Measurements from ENCODE around the gene DNAJB12. TPM values are rescaled to one million over a fixed set of nuclear protein-coding genes. Genes with fewer than 3 reads are reported as not detected.

DNAJB12 gene
- total and polyA plus RNA-seq, 10 of the 15 experiments (the other 5 are each of a cell fraction or from before 2014, with no cell fraction given) = 4.6 to 31.6 (median 18.8) TPM

DNA sequence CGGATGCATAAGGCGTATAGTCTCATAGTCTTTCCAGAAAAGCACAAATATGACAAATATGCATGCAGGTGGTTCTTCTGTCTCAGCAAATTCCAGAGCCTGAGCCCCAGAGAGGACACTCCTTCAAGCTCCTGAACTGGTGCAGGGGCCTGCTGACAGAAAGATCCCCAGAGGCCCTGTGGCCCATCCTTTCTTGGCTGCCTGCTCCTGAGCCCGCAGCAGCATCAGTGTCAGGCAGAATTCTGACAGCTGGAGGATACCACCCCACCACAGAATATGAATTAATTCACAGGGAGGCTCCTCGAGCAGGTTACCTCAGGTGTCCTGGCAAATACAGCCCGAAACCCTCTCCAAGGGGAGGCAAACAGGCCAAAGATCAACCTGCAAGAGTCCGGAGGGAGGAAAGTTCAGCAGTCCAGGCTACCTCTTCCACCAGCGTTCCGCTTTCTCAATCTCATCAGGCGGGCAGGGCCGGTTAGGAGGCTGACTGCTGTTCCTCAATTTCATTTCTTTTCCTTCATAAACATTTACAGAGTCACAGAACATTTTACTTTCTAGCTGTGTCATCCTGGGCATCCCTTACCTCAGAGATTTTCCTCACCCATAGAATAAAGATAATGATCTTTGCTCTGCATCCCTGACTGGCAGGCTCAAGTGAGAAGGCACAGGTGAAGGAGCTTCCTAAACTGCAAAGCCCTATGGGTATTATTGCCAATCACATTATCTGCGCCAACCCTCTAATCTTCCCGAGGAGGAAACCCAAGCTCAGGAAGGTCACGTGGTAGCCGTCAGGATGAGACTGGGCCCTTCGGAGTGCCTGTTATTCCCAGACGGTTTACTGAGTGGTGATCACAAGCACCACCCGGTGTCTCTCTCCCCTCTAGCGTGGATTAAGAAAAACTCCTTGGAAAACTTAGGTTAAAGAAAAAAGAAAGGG lies 1.4 kb downstream of the DNAJB12 start:
- TF ChIP-seq, protein P1, sequence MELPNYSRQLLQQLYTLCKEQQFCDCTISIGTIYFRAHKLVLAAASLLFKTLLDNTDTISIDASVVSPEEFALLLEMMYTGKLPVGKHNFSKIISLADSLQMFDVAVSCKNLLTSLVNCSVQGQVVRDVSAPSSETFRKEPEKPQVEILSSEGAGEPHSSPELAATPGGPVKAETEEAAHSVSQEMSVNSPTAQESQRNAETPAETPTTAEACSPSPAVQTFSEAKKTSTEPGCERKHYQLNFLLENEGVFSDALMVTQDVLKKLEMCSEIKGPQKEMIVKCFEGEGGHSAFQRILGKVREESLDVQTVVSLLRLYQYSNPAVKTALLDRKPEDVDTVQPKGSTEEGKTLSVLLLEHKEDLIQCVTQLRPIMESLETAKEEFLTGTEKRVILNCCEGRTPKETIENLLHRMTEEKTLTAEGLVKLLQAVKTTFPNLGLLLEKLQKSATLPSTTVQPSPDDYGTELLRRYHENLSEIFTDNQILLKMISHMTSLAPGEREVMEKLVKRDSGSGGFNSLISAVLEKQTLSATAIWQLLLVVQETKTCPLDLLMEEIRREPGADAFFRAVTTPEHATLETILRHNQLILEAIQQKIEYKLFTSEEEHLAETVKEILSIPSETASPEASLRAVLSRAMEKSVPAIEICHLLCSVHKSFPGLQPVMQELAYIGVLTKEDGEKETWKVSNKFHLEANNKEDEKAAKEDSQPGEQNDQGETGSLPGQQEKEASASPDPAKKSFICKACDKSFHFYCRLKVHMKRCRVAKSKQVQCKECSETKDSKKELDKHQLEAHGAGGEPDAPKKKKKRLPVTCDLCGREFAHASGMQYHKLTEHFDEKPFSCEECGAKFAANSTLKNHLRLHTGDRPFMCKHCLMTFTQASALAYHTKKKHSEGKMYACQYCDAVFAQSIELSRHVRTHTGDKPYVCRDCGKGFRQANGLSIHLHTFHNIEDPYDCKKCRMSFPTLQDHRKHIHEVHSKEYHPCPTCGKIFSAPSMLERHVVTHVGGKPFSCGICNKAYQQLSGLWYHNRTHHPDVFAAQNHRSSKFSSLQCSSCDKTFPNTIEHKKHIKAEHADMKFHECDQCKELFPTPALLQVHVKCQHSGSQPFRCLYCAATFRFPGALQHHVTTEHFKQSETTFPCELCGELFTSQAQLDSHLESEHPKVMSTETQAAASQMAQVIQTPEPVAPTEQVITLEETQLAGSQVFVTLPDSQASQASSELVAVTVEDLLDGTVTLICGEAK (IDR thresholded peaks at IDR 0.05; ENCODE audit: borderline replicate concordance) = no peak
- TF ChIP-seq NR2F1 (conservative IDR thresholded peaks at IDR 0.05) (no peak), CEBPB (IDR thresholded peaks at IDR 0.05; ENCODE audit: borderline replicate concordance in 1 of 2, low read depth in 2 of 2, low read length in 2 of 2) (no peak), RBBP5 (conservative IDR thresholded peaks at IDR 0.05) (no peak), LARP7 (IDR thresholded peaks at IDR 0.05) (no peak), RUNX3 (IDR thresholded peaks at IDR 0.05; ENCODE audit: low read length) (no peak), RB1 (IDR thresholded peaks at IDR 0.05; ENCODE audit: borderline replicate concordance) (no peak), JUND (IDR thresholded peaks at IDR 0.05; ENCODE audit: low read depth, low read length) (no peak), YY1 (IDR thresholded peaks at IDR 0.05; ENCODE audit: low read depth, low read length) (no peak), SMC3 (IDR thresholded peaks at IDR 0.05; ENCODE audit: borderline replicate concordance, low read length) (no peak), EP300 (IDR thresholded peaks at IDR 0.05; ENCODE audit: borderline replicate concordance in 1 of 2, control insufficient read depth in 1 of 2, low read depth in 2 of 2, low read length in 2 of 2) (no peak), ATF7 (IDR thresholded peaks at IDR 0.05; ENCODE audit: low read depth) (no peak), SIN3A (IDR thresholded peaks at IDR 0.05; ENCODE audit: low read depth, low read length) (no peak), POU2F2 (IDR thresholded peaks at IDR 0.05; ENCODE audit: borderline replicate concordance, low read depth, low read length) (no peak), NR2C2 (IDR thresholded peaks at IDR 0.05; ENCODE audit: borderline replicate concordance, control insufficient read depth, insufficient read length, low read depth) (no peak)
- TF ChIP-seq, protein P2, sequence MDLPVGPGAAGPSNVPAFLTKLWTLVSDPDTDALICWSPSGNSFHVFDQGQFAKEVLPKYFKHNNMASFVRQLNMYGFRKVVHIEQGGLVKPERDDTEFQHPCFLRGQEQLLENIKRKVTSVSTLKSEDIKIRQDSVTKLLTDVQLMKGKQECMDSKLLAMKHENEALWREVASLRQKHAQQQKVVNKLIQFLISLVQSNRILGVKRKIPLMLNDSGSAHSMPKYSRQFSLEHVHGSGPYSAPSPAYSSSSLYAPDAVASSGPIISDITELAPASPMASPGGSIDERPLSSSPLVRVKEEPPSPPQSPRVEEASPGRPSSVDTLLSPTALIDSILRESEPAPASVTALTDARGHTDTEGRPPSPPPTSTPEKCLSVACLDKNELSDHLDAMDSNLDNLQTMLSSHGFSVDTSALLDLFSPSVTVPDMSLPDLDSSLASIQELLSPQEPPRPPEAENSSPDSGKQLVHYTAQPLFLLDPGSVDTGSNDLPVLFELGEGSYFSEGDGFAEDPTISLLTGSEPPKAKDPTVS (IDR thresholded peaks at IDR 0.05; ENCODE audit: low read depth, low read length) = no peak
- TF ChIP-seq, protein P3, sequence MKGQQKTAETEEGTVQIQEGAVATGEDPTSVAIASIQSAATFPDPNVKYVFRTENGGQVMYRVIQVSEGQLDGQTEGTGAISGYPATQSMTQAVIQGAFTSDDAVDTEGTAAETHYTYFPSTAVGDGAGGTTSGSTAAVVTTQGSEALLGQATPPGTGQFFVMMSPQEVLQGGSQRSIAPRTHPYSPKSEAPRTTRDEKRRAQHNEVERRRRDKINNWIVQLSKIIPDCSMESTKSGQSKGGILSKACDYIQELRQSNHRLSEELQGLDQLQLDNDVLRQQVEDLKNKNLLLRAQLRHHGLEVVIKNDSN (IDR thresholded peaks at IDR 0.05; ENCODE audit: borderline replicate concordance, extremely low read length, insufficient read depth, low read depth, low read length) = no peak
- POLR2A ChIA-PET = interaction anchor here (0.5 to 1.1 kb wide), 3 partner anchors 15 to 139 kb away, joined by 3 to 7 read pairs (median 3); no protein-coding TSS in a partner anchor
- Histone ChIP-seq H3K4me2 (ENCODE audit: control insufficient read depth, insufficient read depth) (peak overlapping the region; percentile 72), H2AFZ (ENCODE audit: control insufficient read depth, low read depth, low read length) (no peak overlapping the region), H3K36me3 (ENCODE audit: control insufficient read depth in 2 of 2, insufficient read depth in 2 of 2, low read length in 1 of 2) (peaks cover 6 to 8% of the 10 kb centered on the region in 2 experiments; a peak in 3 of 4 replicates), H3K27me3 (replicated peaks in 1 of 2; ENCODE audit: control insufficient read depth in 2 of 2, insufficient read depth in 2 of 2, low read length in 1 of 2) (no peaks in the 10 kb centered on the region), H3K4me1 (ENCODE audit: control insufficient read depth, insufficient read depth, low read length) (peaks cover 7% of the 10 kb centered on the region), H4K20me1 (ENCODE audit: control insufficient read depth, insufficient read depth) (no peaks in the 10 kb centered on the region), H3K4me3 (peak overlapping the region; percentile 98), H3K27ac (ENCODE audit: control insufficient read depth, insufficient read depth) (peak overlapping the region; percentile 87), H3K79me2 (ENCODE audit: control insufficient read depth, insufficient read depth, low read length) (peaks cover 27% of the 10 kb centered on the region), H3K9me3 (replicated peaks; ENCODE audit: control insufficient read depth, insufficient read depth, low read length) (no peaks in the 10 kb centered on the region), H3K9ac (ENCODE audit: control insufficient read depth, insufficient read depth, low read length) (peak overlapping the region; percentile 81)
- DNase-seq (ENCODE audit: low read depth, low spot score) (no peak), ATAC-seq (no peak), FAIRE-seq (no peak)
- CTCF ChIA-PET = interaction anchor here (1.7 kb wide), 1 partner anchor 16 kb away, joined by 4 read pairs; no protein-coding TSS in a partner anchor
- intact Hi-C loops (cut with micrococcal nuclease; ENCODE audit: unreplicated experiment) (no loop called here), in situ Hi-C loops (cut with MboI) (no loop called here)
- 53% methylated on average over 18 of the region's 18 CpGs for WGBS (ENCODE audit: insufficient coverage, insufficient replicate concordance, low lambda C conversion rate, missing lambda C conversion rate)
- no TSS peak for BruUV-seq (replicated peaks)
- RAD21 ChIA-PET (ENCODE audit: unreplicated experiment) = no interaction called here
- SMC1A ChIA-PET (ENCODE audit: uncharacterized antibody, unreplicated experiment) = interaction anchor here (1.2 kb wide), 1 partner anchor 15 kb away, joined by 3 read pairs; no protein-coding TSS in a partner anchor

All from GM12878 (cell line).